Mesothelial cell of epicardium (in vitro differentiated cells): Measurements from ENCODE around the gene IRX1. TPM values are rescaled to one million over a fixed set of nuclear protein-coding genes. Genes with fewer than 3 reads are reported as not detected.

Experiments
- DNase-seq, 2 experiments: peaks; one replicate each; pipeline ENCODE4 v3.0.0; 2021; ENCODE audit warnings: low spot score in 2 of 2; ENCODE audit not compliant: unreplicated experiment in 2 of 2
- H3K27ac Mint-ChIP-seq: 2 replicates; pipeline ENCODE4 v1.8.0; 2021; ENCODE audit warnings: mixed read lengths
- H3K27me3 Mint-ChIP-seq: 2 replicates; pipeline ENCODE4 v1.8.0; 2021; ENCODE audit warnings: low read depth, mixed read lengths
- H3K36me3 Mint-ChIP-seq: 2 replicates; pipeline ENCODE4 v1.8.0; 2021; ENCODE audit warnings: mixed read lengths
- H3K4me1 Mint-ChIP-seq: 2 replicates; pipeline ENCODE4 v1.8.0; 2021; ENCODE audit warnings: mixed read lengths
- H3K4me3 Mint-ChIP-seq: 2 replicates; pipeline ENCODE4 v1.8.0; 2021; ENCODE audit warnings: mild to moderate bottlenecking, moderate library complexity, mixed read lengths
- H3K9me3 Mint-ChIP-seq: 2 replicates; pipeline ENCODE4 v1.8.0; 2021; ENCODE audit warnings: mixed read lengths
- CTCF ChIP-seq: fragments of 200-600 bp; sonication (generic); IDR thresholded peaks from one replicate; pipeline ENCODE4 v1.5.0; 2021; ENCODE audit warnings: antibody characterized with exemption; ENCODE audit not compliant: unreplicated experiment
- total RNA-seq: library from RNA; stranded (reverse); gene quantifications from 3 replicates; pipeline ENCODE4 v1.2.1, GENCODE V29; 2021

Gene IRX1
- 68.5 to 71.5 TPM (median 68.6 TPM) in 3 replicates for total RNA-seq

GRCh38 chr5:3595006-3595961 lies at the start of gene IRX1:
TSS of gene IRX1 (plus strand) at chr5:3595832. CDS start at chr5:3596106, 274 bp downstream.
- H3K36me3 Mint-ChIP-seq: peaks cover 4% of the 10 kb centered on the region
- H3K4me3 Mint-ChIP-seq: peak within 1 kb of the TSS; percentile 86
- TF ChIP-seq CTCF: no peak
- peak in 1 of 2 experiments; percentile 63 for DNase-seq
- peak within 1 kb of the TSS; percentile 87 for H3K27ac Mint-ChIP-seq
- H3K9me3 Mint-ChIP-seq: no peaks in the 10 kb centered on the region
- peaks cover 81% of the 10 kb centered on the region for H3K27me3 Mint-ChIP-seq
- H3K4me1 Mint-ChIP-seq: peaks cover 57% of the 10 kb centered on the region

GRCh38 chr5:3546028-3546427 lies 49.6 kb upstream of the IRX1 start:
- peaks cover 18% of the 10 kb centered on the region for H3K9me3 Mint-ChIP-seq
- DNase-seq: no peak
- no peaks in the 10 kb centered on the region for H3K36me3 Mint-ChIP-seq
- H3K27me3 Mint-ChIP-seq: peaks cover 2% of the 10 kb centered on the region
- H3K4me3 Mint-ChIP-seq: no peak overlapping the region
- no peak for TF ChIP-seq CTCF
- peaks cover 13% of the 10 kb centered on the region for H3K4me1 Mint-ChIP-seq
- no peak overlapping the region for H3K27ac Mint-ChIP-seq

- Mint-ChIP-seq H3K27ac (no peak overlapping the region), H3K9me3 (peaks cover 25% of the 10 kb centered on the region), H3K36me3 (peaks cover 6% of the 10 kb centered on the region), H3K4me3 (no peak overlapping the region), H3K27me3 (peaks cover 11% of the 10 kb centered on the region), H3K4me1 (peaks cover 6% of the 10 kb centered on the region)
- no peak for DNase-seq
- TF ChIP-seq CTCF: no peak
These were observed 31.5 kb upstream of the IRX1 start for GRCh38 chr5:3564116-3564515.

- no peak overlapping the region for H3K4me3 Mint-ChIP-seq
- peaks cover 18% of the 10 kb centered on the region for H3K27me3 Mint-ChIP-seq
- TF ChIP-seq CTCF: no peak
- H3K27ac Mint-ChIP-seq: no peak overlapping the region
- no peak for DNase-seq
- H3K36me3 Mint-ChIP-seq: peaks cover 6% of the 10 kb centered on the region
- peaks cover 20% of the 10 kb centered on the region for H3K9me3 Mint-ChIP-seq
- peaks cover 9% of the 10 kb centered on the region for H3K4me1 Mint-ChIP-seq
These were observed 30.7 kb upstream of the IRX1 start for GRCh38 chr5:3564827-3565518.

GRCh38 chr5:3584724-3585531 lies 10.7 kb upstream of the IRX1 start:
- DNase-seq: no peak
- Mint-ChIP-seq H3K27ac (no peak overlapping the region), H3K9me3 (no peaks in the 10 kb centered on the region), H3K4me3 (no peak overlapping the region), H3K36me3 (no peaks in the 10 kb centered on the region), H3K4me1 (peaks cover under 1% of the 10 kb centered on the region), H3K27me3 (peaks cover 98% of the 10 kb centered on the region)
- no peak for TF ChIP-seq CTCF
